Psoas muscle (tissue), 8 donors: ENCODE results near the gene VDAC1. TPM values are rescaled to one million over a fixed set of nuclear protein-coding genes. Genes with fewer than 3 reads are reported as not detected.

Source experiments
- ATAC-seq, 4 donors: fragments of 200-7000 bp; cut with Tn5 transposase; one replicate each; pipeline ENCODE4 v1.9.1; 2020; ENCODE audit warnings: moderate library complexity in 3 of 4, mild to moderate bottlenecking in 2 of 4
- DNase-seq, 2 donors: peaks; one replicate each; pipeline ENCODE4 v3.0.0-alpha.2; 2020
- H3K27ac ChIP-seq: fragments of 200-600 bp; one replicate; pipeline ENCODE4 v1.8.0; 2022
- H3K27me3 ChIP-seq, 3 donors: fragments of 200-600 bp in 1 of 3; one replicate each; pipeline versions ENCODE4 v1.6.1 to v1.8.0; 2013 to 2022; ENCODE audit warnings: low read length in 2 of 3, mild to moderate bottlenecking in 2 of 3, moderate library complexity in 1 of 3; ENCODE audit not compliant: insufficient read depth in 3 of 3
- H3K36me3 ChIP-seq, 2 donors: fragments of 200-600 bp in 1 of 2; one replicate each; pipeline versions ENCODE4 v1.6.1 to v1.8.0; 2013 to 2022; ENCODE audit warnings: low read depth in 1 of 2, mild to moderate bottlenecking in 1 of 2, moderate library complexity in 1 of 2; ENCODE audit not compliant: insufficient read depth in 1 of 2
- H3K4me1 ChIP-seq: fragments of 200-600 bp; one replicate; pipeline ENCODE4 v1.8.0; 2022
- H3K4me3 ChIP-seq: fragments of 200-600 bp; one replicate; pipeline ENCODE4 v1.8.0; 2022; ENCODE audit warnings: mild to moderate bottlenecking
- H3K9me3 ChIP-seq: fragments of 200-600 bp; one replicate; pipeline ENCODE4 v1.8.0; 2022
- WGBS, 3 donors: extraction: QIAGEN DNeasy Blood & Tissue Kit; methylation state at CpG; one replicate each; pipeline versions ENCODE4 v1.1.6 to v1.1.7; 2013; 5-methylcytosine and 5-hydroxymethylcytosine counted together
- intact Hi-C, 2 donors: fragments of 100-400 bp; cut with DNase I; formaldehyde crosslinking; loops; one replicate each; pipeline versions ENCODE4 v1.11.0 to v1.14.2; 2022
- polyA plus RNA-seq, 3 donors: library from polyadenylated mRNA; stranded (reverse); fragments of 200-250 nt; gene quantifications; one replicate each; pipeline ENCODE4 v1.2.3, GENCODE V29; 2013
- total RNA-seq, 4 donors: library from RNA; stranded (reverse); fragmentation: NEBNext Ultra II Directional in 2 of 4; extraction: Animal tissue kit (Norgen Biotek cat#: 25700) in 2 of 4; gene quantifications; one replicate each; pipeline versions ENCODE4 v1.2.1 to v1.2.4, GENCODE V29; 2021 to 2023
- TF ChIP-seq, protein P1 (sequence below): fragments of 200-600 bp; IDR thresholded peaks from one replicate; pipeline ENCODE4 v1.8.0; 2022; ENCODE audit warnings: antibody characterized with exemption
- donor health status: healthy with polysubstance abuse.
- donor health status: DM: no; HTN: no; CAD: no; lungs with moderate emphysema.
- donor health status: Bipolar disorder and iron deficiency.
- donor health status: healthy.
- donor health status: DM: yes; HTN: yes; CAD: no.
- donor health status: DM: no; HTN: no; CAD: no.
- donor health status: DM: no; HTN: no; CAD: no.
- donor health status: DM: yes; HTN: yes; CAD: no.

The VDAC1 gene
- total and polyA plus RNA-seq, 7 donors, result 389 to 592 (median 525) TPM

DNA sequence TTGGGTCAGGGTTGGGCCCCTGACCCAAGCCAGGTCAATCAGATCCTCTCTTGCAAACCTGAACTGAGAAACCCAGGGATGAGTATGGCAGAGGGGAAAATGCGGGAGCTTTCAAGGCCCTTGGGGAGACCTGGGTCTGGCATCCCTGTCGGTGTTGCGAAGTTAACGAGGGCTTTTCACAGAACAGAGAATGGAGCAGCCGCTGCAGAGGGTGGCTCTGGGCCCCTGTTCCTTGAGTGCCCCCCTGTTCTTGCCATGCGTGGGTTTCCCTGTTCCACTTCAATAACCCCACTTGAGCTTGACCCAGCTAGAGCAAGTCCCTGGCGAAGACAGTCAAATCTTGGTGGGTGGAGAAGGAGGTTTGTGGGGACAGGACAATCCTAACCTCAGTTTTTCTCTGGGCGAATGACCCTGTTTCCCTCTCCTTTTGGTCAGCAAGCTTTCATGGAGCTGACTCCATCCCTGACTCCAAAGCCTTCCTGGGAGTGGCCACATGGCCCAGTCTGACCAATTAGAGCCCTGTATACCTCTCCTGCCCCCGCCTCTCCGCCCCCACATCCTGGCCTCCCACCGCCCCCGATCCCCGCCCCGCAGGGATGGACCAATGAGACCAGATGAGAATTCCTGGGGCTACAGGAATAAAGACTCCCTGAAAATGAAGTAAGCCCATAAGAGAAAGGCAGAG is 2.9 kb upstream of the VDAC1 start:
- intact Hi-C loops, result no loop called here
- Histone ChIP-seq H3K27ac (no peak overlapping the region), H3K36me3 (no peaks in the 10 kb centered on the region), H3K4me3 (no peak overlapping the region), H3K4me1 (peaks cover 14% of the 10 kb centered on the region), H3K9me3 (no peaks in the 10 kb centered on the region), H3K27me3 (no peaks in the 10 kb centered on the region)
- ATAC-seq, result no peak
- peak in 1 of 2 donors; percentile 34 for DNase-seq
- TF ChIP-seq, protein P1, sequence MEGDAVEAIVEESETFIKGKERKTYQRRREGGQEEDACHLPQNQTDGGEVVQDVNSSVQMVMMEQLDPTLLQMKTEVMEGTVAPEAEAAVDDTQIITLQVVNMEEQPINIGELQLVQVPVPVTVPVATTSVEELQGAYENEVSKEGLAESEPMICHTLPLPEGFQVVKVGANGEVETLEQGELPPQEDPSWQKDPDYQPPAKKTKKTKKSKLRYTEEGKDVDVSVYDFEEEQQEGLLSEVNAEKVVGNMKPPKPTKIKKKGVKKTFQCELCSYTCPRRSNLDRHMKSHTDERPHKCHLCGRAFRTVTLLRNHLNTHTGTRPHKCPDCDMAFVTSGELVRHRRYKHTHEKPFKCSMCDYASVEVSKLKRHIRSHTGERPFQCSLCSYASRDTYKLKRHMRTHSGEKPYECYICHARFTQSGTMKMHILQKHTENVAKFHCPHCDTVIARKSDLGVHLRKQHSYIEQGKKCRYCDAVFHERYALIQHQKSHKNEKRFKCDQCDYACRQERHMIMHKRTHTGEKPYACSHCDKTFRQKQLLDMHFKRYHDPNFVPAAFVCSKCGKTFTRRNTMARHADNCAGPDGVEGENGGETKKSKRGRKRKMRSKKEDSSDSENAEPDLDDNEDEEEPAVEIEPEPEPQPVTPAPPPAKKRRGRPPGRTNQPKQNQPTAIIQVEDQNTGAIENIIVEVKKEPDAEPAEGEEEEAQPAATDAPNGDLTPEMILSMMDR, result no peak
- WGBS, 3 donors, result 74 to 79% (median 76%) methylated on average over 14 of the region's 14 CpGs

DNA sequence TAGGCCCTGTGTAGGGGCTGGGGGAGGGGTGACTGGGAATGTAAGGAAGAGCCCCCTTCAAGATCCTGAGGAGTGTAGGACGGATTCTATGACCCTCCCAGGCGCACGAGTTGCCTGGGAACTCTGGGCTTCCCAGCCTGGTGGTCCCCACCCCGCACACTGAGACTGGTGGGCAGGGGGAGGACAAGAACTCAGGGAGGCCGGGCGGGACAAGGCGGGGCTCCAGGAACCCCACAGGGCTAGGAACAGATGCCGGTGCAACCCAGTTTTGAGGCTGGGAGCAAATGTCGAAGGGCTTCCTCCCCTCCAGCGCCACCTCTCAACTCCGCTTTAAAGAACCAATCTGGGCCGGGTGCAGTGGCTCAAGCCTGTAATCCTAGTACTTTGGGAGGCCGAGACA is 1.3 kb upstream of the VDAC1 start:
- TF ChIP-seq, protein P1, result no peak
- H3K9me3 ChIP-seq, result no peaks in the 10 kb centered on the region
- peak overlapping the region; percentile 99 for H3K27ac ChIP-seq
- H3K4me1 ChIP-seq, result peaks cover 30% of the 10 kb centered on the region
- intact Hi-C loops, result no loop called here
- ATAC-seq (no peak), DNase-seq (no peak)
- H3K27me3 ChIP-seq, result no peaks in the 10 kb centered on the region
- H3K36me3 ChIP-seq, result peaks cover 0 to 6% of the 10 kb centered on the region in 2 donors
- 83 to 88% (median 87%) methylated on average over 13 of the region's 13 CpGs for WGBS, 3 donors
- H3K4me3 ChIP-seq, result peak overlapping the region; percentile 90

DNA sequence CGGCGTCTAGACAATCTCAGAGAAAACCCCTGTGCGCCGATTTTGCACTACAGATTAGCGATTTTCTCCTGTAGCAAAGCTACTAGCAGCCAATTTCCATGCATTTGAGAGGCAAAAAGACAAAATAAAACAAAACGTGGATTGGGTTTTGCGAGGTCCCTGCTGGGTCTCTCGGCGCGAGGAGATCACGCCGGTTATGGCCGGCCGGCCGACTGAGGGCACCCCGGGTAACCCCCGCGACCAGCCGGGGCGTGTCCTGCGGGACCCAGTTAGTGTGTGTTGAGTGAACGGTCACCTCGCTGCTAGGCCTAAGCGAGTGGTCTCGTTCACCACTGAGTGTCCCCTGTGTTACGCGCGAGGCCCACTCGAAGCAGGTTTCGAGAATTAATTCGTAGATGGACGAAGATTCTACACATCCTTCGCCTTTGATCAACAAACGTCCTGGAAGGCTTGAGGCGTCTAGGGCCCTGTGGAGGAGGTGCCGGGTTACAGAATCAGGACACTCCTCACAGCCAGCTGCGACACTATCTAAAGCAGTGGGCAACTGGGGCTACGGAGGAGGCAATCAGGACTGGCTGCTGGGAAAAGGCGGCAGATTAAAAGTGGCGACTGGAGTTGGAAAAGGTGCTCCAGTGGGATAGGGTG is 764 bp upstream of the VDAC1 start:
- WGBS, 3 donors, result 9 to 12% (median 9%) methylated on average over 40 of the region's 40 CpGs
- Histone ChIP-seq H3K36me3 (peaks cover 0 to 12% of the 10 kb centered on the region in 2 donors), H3K4me3 (peak overlapping the region; percentile 90), H3K27ac (peak overlapping the region; percentile 99), H3K4me1 (peaks cover 36% of the 10 kb centered on the region), H3K27me3 (no peaks in the 10 kb centered on the region), H3K9me3 (no peaks in the 10 kb centered on the region)
- intact Hi-C loops, result no loop called here
- DNase-seq, result peak; percentile 55 to 72
- TF ChIP-seq, protein P1, result no peak
- ATAC-seq, result peak in 3 of 4 donors; percentile 37 to 59 (median 55)

DNA sequence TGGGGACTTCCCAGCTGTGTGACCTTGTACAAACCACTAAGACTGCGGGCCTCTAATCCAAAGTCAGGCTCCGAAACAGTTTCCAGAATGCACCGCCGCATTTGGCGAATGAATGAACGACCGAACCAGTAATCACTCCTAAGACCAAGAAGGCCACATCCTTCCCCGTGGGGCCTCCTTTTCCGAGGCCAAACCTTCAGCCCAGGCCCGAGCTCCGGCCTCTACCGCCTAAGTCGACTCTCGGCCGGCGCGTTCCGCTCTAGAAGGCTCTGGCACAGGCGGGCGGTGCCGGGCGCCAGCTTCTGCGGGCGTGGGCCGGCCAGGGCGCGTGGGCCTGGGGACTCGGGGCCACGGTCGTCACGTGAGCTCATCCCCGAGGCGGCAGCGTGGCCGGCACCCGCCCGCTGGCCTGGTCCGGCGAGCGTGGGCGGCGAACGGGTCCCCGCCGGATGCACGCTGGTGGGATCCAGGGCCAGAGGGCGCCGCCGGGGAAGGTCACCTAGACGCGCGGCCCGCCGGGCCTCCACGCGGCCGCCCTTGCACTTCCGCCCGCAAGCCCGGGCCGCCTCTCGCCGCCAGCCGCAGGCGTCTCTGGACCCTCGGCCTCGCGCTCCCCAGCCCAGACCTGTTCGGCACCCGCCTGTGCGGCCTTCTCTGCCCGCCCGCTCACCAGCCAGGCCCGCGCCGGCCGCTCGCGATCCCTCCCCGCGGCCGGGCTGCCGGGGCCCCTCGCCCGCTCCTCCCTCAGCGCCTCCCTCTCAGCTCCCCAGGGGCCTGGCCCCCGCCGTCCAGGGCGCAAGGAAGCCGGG is 754 bp downstream of the VDAC1 start:
- Histone ChIP-seq H3K9me3 (no peaks in the 10 kb centered on the region), H3K27me3 (no peaks in the 10 kb centered on the region), H3K4me3 (peak overlapping the region; percentile 90), H3K36me3 (peaks cover 0 to 14% of the 10 kb centered on the region in 2 donors), H3K4me1 (peaks cover 51% of the 10 kb centered on the region), H3K27ac (peak overlapping the region; percentile 99)
- intact Hi-C loops, result no loop called here
- ATAC-seq (peak; percentile 37 to 48 (median 42)), DNase-seq (peak; percentile 83)
- 0 to 1% (median 0%) methylated on average over 69 to 90 of the region's 90 CpGs for WGBS, 3 donors
- TF ChIP-seq, protein P1, result no peak
